DOHH2 (cell line): ENCODE measurements around the gene YWHAB.

Experiments used
- H3F3A ChIP-seq: fragments of 200-600 bp; sonication (generic), shearing (Covaris generic); 2 replicates; pipeline ENCODE4 v1.6.0; 2016; ENCODE audit warnings: antibody characterized with exemption, mild to moderate bottlenecking; ENCODE audit not compliant: control insufficient read depth, insufficient read depth
- H3K27ac ChIP-seq: fragments of 200-600 bp; sonication (generic); 2 replicates; pipeline ENCODE4 v1.5.1; 2014; ENCODE audit warnings: low read depth, mild to moderate bottlenecking, low read length, moderate library complexity
- H3K27me3 ChIP-seq: fragments of 200-600 bp; sonication (generic); 2 replicates; pipeline ENCODE4 v1.6.1; 2014; ENCODE audit warnings: mild to moderate bottlenecking, low read length, mixed read lengths; ENCODE audit not compliant: control insufficient read depth
- H3K36me3 ChIP-seq: fragments of 200-600 bp; sonication (generic); 2 replicates; pipeline ENCODE4 v1.6.1; 2014; ENCODE audit warnings: mild to moderate bottlenecking, low read length, moderate library complexity, mixed read lengths; ENCODE audit not compliant: control insufficient read depth
- H3K4me1 ChIP-seq: fragments of 200-600 bp; sonication (generic); 2 replicates; pipeline ENCODE4 v1.6.1; 2014; ENCODE audit warnings: mild to moderate bottlenecking, low read length, mixed read lengths; ENCODE audit not compliant: control insufficient read depth
- H3K4me2 ChIP-seq: fragments of 200-600 bp; sonication (generic); 2 replicates; pipeline ENCODE4 v1.6.0; 2014; ENCODE audit warnings: mild to moderate bottlenecking, low read length, moderate library complexity
- H3K4me3 ChIP-seq: fragments of 200-600 bp; sonication (generic); 2 replicates; pipeline ENCODE4 v1.5.1; 2014; ENCODE audit warnings: mild to moderate bottlenecking, low read length, mixed read lengths
- H3K79me2 ChIP-seq: fragments of 200-600 bp; sonication (generic); 2 replicates; pipeline ENCODE4 v1.6.1; 2014; ENCODE audit warnings: mild to moderate bottlenecking, low read length, mixed read lengths; ENCODE audit not compliant: control insufficient read depth
- H3K9me2 ChIP-seq: fragments of 200-600 bp; sonication (generic); replicated peaks from 2 replicates; pipeline ENCODE4 v1.6.1; 2014; ENCODE audit warnings: mild to moderate bottlenecking, low read length, mixed read lengths; ENCODE audit not compliant: control insufficient read depth
- H3K9me3 ChIP-seq: fragments of 200-600 bp; sonication (generic); 2 replicates; pipeline ENCODE4 v1.6.1; 2014; ENCODE audit warnings: antibody characterized with exemption, low read length, mixed read lengths; ENCODE audit not compliant: control insufficient read depth, insufficient read depth
- H4K20me1 ChIP-seq: fragments of 200-600 bp; sonication (generic); 2 replicates; pipeline ENCODE4 v1.6.0; 2014; ENCODE audit warnings: low read depth, mild to moderate bottlenecking, antibody characterized with exemption, low read length, moderate library complexity; ENCODE audit not compliant: control insufficient read depth, insufficient read depth
- EZH2phosphoT487 ChIP-seq: fragments of 200-600 bp; sonication (generic); IDR thresholded peaks from 2 replicates; pipeline ENCODE4 v1.6.1; 2017; ENCODE audit warnings: borderline replicate concordance, mild to moderate bottlenecking, antibody characterized with exemption, low read length, moderate library complexity, mixed read lengths
- TF ChIP-seq, protein P1 (sequence below): fragments of 200-600 bp; sonication (generic); IDR thresholded peaks from one replicate; pipeline ENCODE4 v1.5.1; 2014; ENCODE audit warnings: antibody characterized with exemption, mild to moderate bottlenecking, low read depth, low read length; ENCODE audit not compliant: poor library complexity, severe bottlenecking

YWHAB gene

DNA sequence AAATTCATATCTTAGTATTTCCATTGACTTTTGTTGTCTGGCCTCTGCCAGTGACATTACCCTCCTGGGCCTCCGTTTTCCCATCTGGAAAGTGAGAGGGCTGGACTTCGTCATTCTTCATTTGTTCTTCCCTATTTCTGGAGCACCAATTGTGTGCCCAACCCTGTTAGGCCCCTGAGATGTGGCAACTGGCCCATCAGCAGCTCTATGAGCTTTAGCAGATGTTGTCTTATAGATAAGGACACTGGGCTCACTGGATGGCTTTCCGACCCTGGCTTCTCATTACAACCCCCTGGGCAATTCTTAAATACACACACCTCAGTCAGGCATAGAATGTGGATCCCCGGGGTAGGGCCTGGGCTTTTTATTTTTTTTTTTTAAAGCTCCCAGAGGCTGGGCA lies 39.0 kb downstream of the YWHAB start:
- H3K9me3 ChIP-seq: no peaks in the 10 kb centered on the region
- no peaks in the 10 kb centered on the region for H3K4me1 ChIP-seq
- no peaks in the 10 kb centered on the region for H3K79me2 ChIP-seq
- H3K9me2 ChIP-seq: no peaks in the 10 kb centered on the region
- H3K36me3 ChIP-seq: peaks cover 4% of the 10 kb centered on the region; the same call in 1 of the 2 replicates
- no peaks in the 10 kb centered on the region for H4K20me1 ChIP-seq
- TF ChIP-seq EZH2phosphoT487: no peak
- TF ChIP-seq, protein P1, sequence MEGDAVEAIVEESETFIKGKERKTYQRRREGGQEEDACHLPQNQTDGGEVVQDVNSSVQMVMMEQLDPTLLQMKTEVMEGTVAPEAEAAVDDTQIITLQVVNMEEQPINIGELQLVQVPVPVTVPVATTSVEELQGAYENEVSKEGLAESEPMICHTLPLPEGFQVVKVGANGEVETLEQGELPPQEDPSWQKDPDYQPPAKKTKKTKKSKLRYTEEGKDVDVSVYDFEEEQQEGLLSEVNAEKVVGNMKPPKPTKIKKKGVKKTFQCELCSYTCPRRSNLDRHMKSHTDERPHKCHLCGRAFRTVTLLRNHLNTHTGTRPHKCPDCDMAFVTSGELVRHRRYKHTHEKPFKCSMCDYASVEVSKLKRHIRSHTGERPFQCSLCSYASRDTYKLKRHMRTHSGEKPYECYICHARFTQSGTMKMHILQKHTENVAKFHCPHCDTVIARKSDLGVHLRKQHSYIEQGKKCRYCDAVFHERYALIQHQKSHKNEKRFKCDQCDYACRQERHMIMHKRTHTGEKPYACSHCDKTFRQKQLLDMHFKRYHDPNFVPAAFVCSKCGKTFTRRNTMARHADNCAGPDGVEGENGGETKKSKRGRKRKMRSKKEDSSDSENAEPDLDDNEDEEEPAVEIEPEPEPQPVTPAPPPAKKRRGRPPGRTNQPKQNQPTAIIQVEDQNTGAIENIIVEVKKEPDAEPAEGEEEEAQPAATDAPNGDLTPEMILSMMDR: no peak
- no peak overlapping the region for H3K27ac ChIP-seq
- H3K4me2 ChIP-seq: no peak overlapping the region
- H3F3A ChIP-seq: no peaks in the 10 kb centered on the region
- no peaks in the 10 kb centered on the region for H3K27me3 ChIP-seq
- no peak overlapping the region for H3K4me3 ChIP-seq

DNA sequence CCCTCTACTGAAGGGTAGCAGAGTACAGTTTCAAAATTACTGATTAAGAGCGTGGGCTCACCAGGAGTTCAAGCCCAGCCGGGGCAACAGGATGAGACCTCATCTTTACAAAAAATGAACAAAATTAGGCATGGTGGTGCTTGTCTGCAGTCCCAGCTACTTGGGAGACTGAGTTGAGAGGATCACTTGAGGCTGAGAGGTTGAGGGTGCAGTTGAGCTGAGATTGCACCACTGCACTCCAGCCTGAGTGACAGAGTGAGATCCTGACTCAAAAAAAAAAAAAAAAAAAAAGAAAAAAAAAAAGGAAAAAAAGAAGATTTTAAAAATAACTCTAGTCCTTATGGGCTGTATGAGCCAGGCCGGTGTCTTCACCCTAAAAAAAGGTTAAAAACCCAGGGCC lies 43.1 kb downstream of the YWHAB start:
- Histone ChIP-seq H3K27ac (no peak overlapping the region), H3K4me3 (no peak overlapping the region), H3K9me3 (no peaks in the 10 kb centered on the region), H3K79me2 (no peaks in the 10 kb centered on the region), H3K9me2 (no peaks in the 10 kb centered on the region), H3K36me3 (peaks cover 4% of the 10 kb centered on the region; the same call in 1 of the 2 replicates), H3K4me1 (no peaks in the 10 kb centered on the region), H3K27me3 (no peaks in the 10 kb centered on the region), H3K4me2 (no peak overlapping the region), H4K20me1 (no peaks in the 10 kb centered on the region), H3F3A (no peaks in the 10 kb centered on the region)
- TF ChIP-seq, protein P1: no peak
- no peak for TF ChIP-seq EZH2phosphoT487

DNA sequence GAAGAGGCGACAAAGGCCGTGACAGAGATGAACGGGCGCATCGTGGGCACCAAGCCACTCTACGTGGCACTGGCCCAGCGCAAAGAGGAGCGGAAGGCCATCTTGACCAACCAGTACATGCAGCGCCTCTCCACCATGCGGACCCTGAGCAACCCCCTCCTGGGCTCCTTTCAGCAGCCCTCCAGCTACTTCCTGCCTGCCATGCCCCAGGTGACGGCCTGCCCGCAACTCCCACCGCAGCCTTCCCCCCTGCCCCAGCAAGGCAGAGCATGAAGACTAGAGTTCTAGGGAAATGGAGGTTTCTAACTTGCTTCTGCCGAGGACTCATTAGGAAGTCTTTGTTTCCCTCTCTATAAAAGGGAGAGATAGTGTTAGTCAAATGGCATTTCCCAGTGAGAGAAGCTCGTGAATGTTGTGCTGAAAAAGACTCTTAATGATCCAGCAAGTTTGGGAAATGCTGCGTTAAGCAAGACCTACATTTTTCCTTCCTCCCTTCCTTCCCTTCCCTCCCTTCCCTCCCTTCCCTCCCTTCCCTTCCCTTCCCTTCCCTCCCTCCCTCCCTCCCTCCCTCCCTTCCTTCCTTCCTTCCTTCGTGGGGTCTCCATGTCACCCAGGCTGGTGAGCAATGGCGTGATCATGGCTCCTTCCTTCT lies 45.1 kb downstream of the YWHAB start:
- H3K4me1 ChIP-seq: no peaks in the 10 kb centered on the region
- H3K4me2 ChIP-seq: no peak overlapping the region
- H3K9me2 ChIP-seq: no peaks in the 10 kb centered on the region
- H4K20me1 ChIP-seq: no peaks in the 10 kb centered on the region
- H3F3A ChIP-seq: no peaks in the 10 kb centered on the region
- peaks cover 8% of the 10 kb centered on the region; the same call in 1 of the 2 replicates for H3K36me3 ChIP-seq
- H3K27me3 ChIP-seq: no peaks in the 10 kb centered on the region
- H3K79me2 ChIP-seq: no peaks in the 10 kb centered on the region
- H3K9me3 ChIP-seq: no peaks in the 10 kb centered on the region
- TF ChIP-seq EZH2phosphoT487: no peak
- TF ChIP-seq, protein P1: no peak
- H3K27ac ChIP-seq: no peak overlapping the region
- H3K4me3 ChIP-seq: no peak overlapping the region
